ENCODE data around the gene HIKESHI. TPM values are rescaled to one million over a fixed set of nuclear protein-coding genes. Genes with fewer than 3 reads are reported as not detected.
"Not testable (repeated sequence)": the region's sequence is repeated elsewhere in the genome, so short reads cannot be mapped to it uniquely, and the experiment has no call there.

The HIKESHI gene
- total RNA-seq, 6 experiments from 2014 or later = 38.9 to 51.7 (median 41.9) TPM

GRCh38 chr11:86335131-86335767 is 33.2 kb downstream of the HIKESHI start:
- Mint-ChIP-seq H3K4me1 (ENCODE audit: low read depth) (peaks cover 7% of the 10 kb centered on the region; the same call in 1 of the 2 replicates), H3K9me3 (no peaks in the 10 kb centered on the region), H3K27me3 (ENCODE audit: insufficient read depth) (no peaks in the 10 kb centered on the region), H3K27ac (peak overlapping the region; percentile 29; the same call in 1 of the 2 replicates), H3K4me3 (no peak overlapping the region), H3K36me3 (ENCODE audit: low read depth) (peaks cover 50% of the 10 kb centered on the region)
- TF ChIP-seq CTCF (IDR thresholded peaks at IDR 0.05) = no peak
- no peak for DNase-seq

DNA sequence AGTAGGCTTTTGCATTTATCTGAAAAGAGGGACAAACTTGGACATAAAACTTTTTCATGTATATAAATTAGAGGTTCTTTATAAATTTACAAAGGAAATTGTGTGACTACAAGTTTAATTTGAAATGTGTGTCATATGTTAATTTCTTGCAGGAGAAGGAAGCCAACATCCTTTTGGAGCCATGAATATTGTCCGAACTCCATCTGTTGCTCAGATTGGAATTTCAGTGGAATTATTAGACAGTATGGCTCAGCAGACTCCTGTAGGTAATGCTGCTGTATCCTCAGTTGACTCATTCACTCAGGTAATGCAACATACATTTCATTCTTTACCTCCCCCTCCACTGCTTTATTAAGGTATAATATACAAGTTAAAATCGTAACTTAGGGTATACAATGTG is 35.2 kb downstream of the HIKESHI start:
- H3K36me3 Mint-ChIP-seq (ENCODE audit: low read depth) = peaks cover 51% of the 10 kb centered on the region
- no peaks in the 10 kb centered on the region for H3K9me3 Mint-ChIP-seq
- no peak overlapping the region for H3K4me3 Mint-ChIP-seq
- H3K27ac Mint-ChIP-seq = no peak overlapping the region
- TF ChIP-seq CTCF (IDR thresholded peaks at IDR 0.05) = no peak
- H3K27me3 Mint-ChIP-seq (ENCODE audit: insufficient read depth) = no peaks in the 10 kb centered on the region
- DNase-seq = no peak
- no peaks in the 10 kb centered on the region; the same call in 1 of the 2 replicates for H3K4me1 Mint-ChIP-seq (ENCODE audit: low read depth)

- Mint-ChIP-seq H3K27ac (no peak overlapping the region), H3K4me1 (ENCODE audit: low read depth) (no peaks in the 10 kb centered on the region; the same call in 1 of the 2 replicates), H3K27me3 (ENCODE audit: insufficient read depth) (no peaks in the 10 kb centered on the region), H3K4me3 (no peak overlapping the region), H3K9me3 (no peaks in the 10 kb centered on the region), H3K36me3 (ENCODE audit: low read depth) (peaks cover 28% of the 10 kb centered on the region)
- no peak for DNase-seq
- no peak for TF ChIP-seq CTCF (IDR thresholded peaks at IDR 0.05)
Measured at GRCh38 chr11:86341382-86341781, 39.3 kb downstream of the HIKESHI start.

- no peak for TF ChIP-seq CTCF (IDR thresholded peaks at IDR 0.05)
- Mint-ChIP-seq H3K36me3 (ENCODE audit: low read depth) (peaks cover 3% of the 10 kb centered on the region; the same call in 1 of the 2 replicates), H3K27ac (no peak overlapping the region), H3K4me3 (no peak overlapping the region), H3K27me3 (ENCODE audit: insufficient read depth) (no peaks in the 10 kb centered on the region; the same call in 1 of the 2 replicates), H3K9me3 (no peaks in the 10 kb centered on the region), H3K4me1 (ENCODE audit: low read depth) (no peaks in the 10 kb centered on the region; the same call in 1 of the 2 replicates)
- DNase-seq = no peak
Measured at GRCh38 chr11:86346513-86346912, 44.5 kb downstream of the HIKESHI start.

DNA sequence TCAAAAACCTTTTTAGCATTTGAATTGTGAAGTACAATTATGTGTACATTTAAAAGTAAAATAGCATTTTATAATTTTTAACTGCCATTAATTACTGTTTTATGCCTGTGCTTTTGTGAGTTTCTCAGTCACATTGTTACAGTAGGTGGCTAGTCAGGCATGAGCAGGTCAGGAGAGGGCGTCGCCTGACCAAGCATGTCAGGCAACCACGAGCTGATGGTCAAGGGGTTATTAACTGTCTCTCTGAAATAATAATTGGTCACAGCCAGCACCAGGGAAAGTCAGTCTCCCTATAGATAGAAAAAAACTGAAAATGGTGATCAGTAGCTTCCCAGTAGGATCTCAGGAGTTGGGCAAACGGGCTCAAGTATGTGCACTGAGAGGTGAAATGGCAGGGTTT is 53.2 kb downstream of the HIKESHI start:
- Mint-ChIP-seq H3K27me3 (ENCODE audit: insufficient read depth) (no peaks in the 10 kb centered on the region), H3K9me3 (no peaks in the 10 kb centered on the region), H3K4me1 (ENCODE audit: low read depth) (no peaks in the 10 kb centered on the region; the same call in 1 of the 2 replicates), H3K4me3 (no peak overlapping the region), H3K36me3 (ENCODE audit: low read depth) (no peaks in the 10 kb centered on the region), H3K27ac (no peak overlapping the region)
- DNase-seq = no peak
- TF ChIP-seq CTCF (IDR thresholded peaks at IDR 0.05) = no peak

- H3K4me1 Mint-ChIP-seq (ENCODE audit: low read depth); H3K9me3 Mint-ChIP-seq; H3K27me3 Mint-ChIP-seq (ENCODE audit: insufficient read depth); DNase-seq; H3K4me3 Mint-ChIP-seq; H3K36me3 Mint-ChIP-seq (ENCODE audit: low read depth); H3K27ac Mint-ChIP-seq: not testable (repeated sequence)
Measured at GRCh38 chr11:86357412-86357811, 55.4 kb downstream of the HIKESHI start.
